ENCODE measurements around the gene SRPK1. TPM values are rescaled to one million over a fixed set of nuclear protein-coding genes. Genes with fewer than 3 reads are reported as not detected.

SRPK1 gene
- total and polyA plus RNA-seq, 2 of the 13 experiments (the other 11 are each of a cell fraction or from before 2014, with no cell fraction given): 56.4 to 142 TPM

DNA sequence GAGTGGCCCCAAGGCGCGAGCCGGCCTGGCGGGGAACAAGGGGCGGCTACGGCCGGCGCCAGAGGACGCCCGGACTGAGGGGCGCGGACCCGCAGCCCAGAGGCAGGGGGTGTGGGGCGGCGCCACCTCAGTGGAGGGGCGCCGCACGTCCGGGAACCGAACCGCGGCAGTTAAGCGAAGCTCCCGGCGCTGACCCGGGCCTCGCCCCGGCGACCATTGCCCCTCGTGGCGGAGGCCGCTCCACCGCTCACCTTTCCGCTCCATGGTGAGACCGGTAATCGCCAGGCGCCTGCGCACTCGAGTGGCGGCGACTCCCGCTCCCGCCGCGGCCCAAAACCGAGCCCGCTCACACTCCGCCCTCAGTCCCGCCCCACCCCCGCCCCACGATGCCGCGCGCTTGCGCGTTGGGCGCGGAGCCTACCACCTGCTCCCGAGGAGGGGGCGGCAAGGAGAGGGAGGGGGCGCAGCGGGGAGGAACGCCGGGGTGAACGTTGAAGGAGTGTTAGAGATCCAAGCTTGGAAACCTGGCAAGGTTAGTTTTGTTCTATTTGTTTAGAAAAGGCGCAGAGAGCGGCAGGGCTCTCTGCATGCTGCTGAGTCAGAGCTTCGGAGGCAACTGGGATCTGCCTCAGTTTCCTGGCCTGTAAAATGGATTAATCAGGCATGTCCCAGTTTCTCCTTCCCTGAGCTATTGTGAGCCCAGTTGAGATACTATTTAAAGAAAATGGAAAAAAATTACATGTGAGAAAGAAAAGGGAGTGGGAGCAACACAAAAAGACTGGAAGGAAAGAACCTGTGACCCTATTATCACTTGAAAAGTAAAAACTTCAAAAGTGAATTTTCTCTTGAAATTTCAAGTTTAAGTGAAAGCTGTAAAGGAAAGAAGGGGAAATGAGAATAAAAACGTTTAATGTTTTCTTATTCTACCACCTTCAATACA lies at the start of gene SRPK1 (continued):
- TF ChIP-seq, protein P1, sequence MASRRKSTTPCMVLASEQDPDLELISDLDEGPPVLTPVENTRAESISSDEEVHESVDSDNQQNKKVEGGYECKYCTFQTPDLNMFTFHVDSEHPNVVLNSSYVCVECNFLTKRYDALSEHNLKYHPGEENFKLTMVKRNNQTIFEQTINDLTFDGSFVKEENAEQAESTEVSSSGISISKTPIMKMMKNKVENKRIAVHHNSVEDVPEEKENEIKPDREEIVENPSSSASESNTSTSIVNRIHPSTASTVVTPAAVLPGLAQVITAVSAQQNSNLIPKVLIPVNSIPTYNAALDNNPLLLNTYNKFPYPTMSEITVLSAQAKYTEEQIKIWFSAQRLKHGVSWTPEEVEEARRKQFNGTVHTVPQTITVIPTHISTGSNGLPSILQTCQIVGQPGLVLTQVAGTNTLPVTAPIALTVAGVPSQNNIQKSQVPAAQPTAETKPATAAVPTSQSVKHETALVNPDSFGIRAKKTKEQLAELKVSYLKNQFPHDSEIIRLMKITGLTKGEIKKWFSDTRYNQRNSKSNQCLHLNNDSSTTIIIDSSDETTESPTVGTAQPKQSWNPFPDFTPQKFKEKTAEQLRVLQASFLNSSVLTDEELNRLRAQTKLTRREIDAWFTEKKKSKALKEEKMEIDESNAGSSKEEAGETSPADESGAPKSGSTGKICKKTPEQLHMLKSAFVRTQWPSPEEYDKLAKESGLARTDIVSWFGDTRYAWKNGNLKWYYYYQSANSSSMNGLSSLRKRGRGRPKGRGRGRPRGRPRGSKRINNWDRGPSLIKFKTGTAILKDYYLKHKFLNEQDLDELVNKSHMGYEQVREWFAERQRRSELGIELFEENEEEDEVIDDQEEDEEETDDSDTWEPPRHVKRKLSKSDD (CRISPR knock-in tag; IDR thresholded peaks at IDR 0.05; ENCODE audit: low read depth): no peak
- no peak for TF ChIP-seq NONO (IDR thresholded peaks at IDR 0.05)
- peak; percentile 89; the same call in 1 of the 2 replicates for TF ChIP-seq NONO (CRISPR knock-in tag; conservative IDR thresholded peaks at IDR 0.05)
- TF ChIP-seq HIVEP1 (CRISPR knock-in tag; IDR thresholded peaks at IDR 0.05): no peak
- no peak for TF ChIP-seq ZNF460 (CRISPR knock-in tag; IDR thresholded peaks at IDR 0.05; ENCODE audit: borderline replicate concordance)
- peak; percentile 37; the same call in 1 of the 2 replicates for TF ChIP-seq ZNF30 (CRISPR knock-in tag; IDR thresholded peaks at IDR 0.05)
- no peak for TF ChIP-seq MATR3 (CRISPR knock-in tag; IDR thresholded peaks at IDR 0.05)
- TF ChIP-seq MXI1 (IDR thresholded peaks at IDR 0.05; ENCODE audit: borderline replicate concordance, low read depth, low read length): peak; percentile 67; the same call in 1 of the 3 replicates
- TF ChIP-seq HDAC6 (IDR thresholded peaks at IDR 0.05; ENCODE audit: low read depth, low read length): no peak
- no peak for TF ChIP-seq PRPF4 (IDR thresholded peaks at IDR 0.05; ENCODE audit: low read depth, low read length, poor library complexity, severe bottlenecking)
- TF ChIP-seq, protein P2, sequence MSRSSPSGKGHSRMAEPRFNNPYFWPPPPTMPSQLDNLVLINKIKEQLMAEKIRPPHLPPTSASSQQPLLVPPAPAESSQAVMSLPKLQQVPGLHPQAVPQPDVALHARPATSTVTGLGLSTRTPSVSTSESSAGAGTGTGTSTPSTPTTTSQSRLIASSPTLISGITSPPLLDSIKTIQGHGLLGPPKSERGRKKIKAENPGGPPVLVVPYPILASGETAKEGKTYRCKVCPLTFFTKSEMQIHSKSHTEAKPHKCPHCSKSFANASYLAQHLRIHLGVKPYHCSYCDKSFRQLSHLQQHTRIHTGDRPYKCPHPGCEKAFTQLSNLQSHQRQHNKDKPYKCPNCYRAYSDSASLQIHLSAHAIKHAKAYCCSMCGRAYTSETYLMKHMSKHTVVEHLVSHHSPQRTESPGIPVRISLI (CRISPR knock-in tag; IDR thresholded peaks at IDR 0.05; ENCODE audit: borderline replicate concordance): no peak; the same call in 1 of the 2 replicates
- TF ChIP-seq ZNF552 (CRISPR knock-in tag; IDR thresholded peaks at IDR 0.05; ENCODE audit: borderline replicate concordance): peak; percentile 99
- TF ChIP-seq MEIS2 (CRISPR knock-in tag; IDR thresholded peaks at IDR 0.05): peak; percentile 83
- no peak for TF ChIP-seq FLYWCH1 (CRISPR knock-in tag; IDR thresholded peaks at IDR 0.05)
- TF ChIP-seq, protein P3, sequence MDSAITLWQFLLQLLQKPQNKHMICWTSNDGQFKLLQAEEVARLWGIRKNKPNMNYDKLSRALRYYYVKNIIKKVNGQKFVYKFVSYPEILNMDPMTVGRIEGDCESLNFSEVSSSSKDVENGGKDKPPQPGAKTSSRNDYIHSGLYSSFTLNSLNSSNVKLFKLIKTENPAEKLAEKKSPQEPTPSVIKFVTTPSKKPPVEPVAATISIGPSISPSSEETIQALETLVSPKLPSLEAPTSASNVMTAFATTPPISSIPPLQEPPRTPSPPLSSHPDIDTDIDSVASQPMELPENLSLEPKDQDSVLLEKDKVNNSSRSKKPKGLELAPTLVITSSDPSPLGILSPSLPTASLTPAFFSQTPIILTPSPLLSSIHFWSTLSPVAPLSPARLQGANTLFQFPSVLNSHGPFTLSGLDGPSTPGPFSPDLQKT (CRISPR knock-in tag; IDR thresholded peaks at IDR 0.05; ENCODE audit: borderline replicate concordance): no peak; the same call in 1 of the 2 replicates
- TF ChIP-seq AGO1 (IDR thresholded peaks at IDR 0.05; ENCODE audit: low read depth, low read length, poor library complexity, severe bottlenecking): peak; percentile 45
- TF ChIP-seq NFE2L1 (CRISPR knock-in tag; IDR thresholded peaks at IDR 0.05; ENCODE audit: borderline replicate concordance): no peak
- TF ChIP-seq ZSCAN21 (CRISPR knock-in tag; IDR thresholded peaks at IDR 0.05; ENCODE audit: borderline replicate concordance): peak; percentile 87; the same call in 1 of the 2 replicates
- peak; percentile 88; the same call in 1 of the 2 replicates for TF ChIP-seq ZNF446 (CRISPR knock-in tag; IDR thresholded peaks at IDR 0.05)
- no peak for TF ChIP-seq RAD51 (IDR thresholded peaks at IDR 0.05; ENCODE audit: borderline replicate concordance)
- 0 out of 2 replicates have a peak, but pooled peaks have one; percentile 25 for TF ChIP-seq CBX5 (CRISPR knock-in tag; IDR thresholded peaks at IDR 0.05; ENCODE audit: borderline replicate concordance)
- no peak for TF ChIP-seq HNF4G (IDR thresholded peaks at IDR 0.05; ENCODE audit: borderline replicate concordance, low read depth, low read length)
- no peak; the same call in 1 of the 2 replicates for TF ChIP-seq HNF4G (CRISPR knock-in tag; IDR thresholded peaks at IDR 0.05; ENCODE audit: borderline replicate concordance, low read depth)
- TF ChIP-seq NR2F2 (IDR thresholded peaks at IDR 0.05; ENCODE audit: borderline replicate concordance, low read depth): no peak; the same call in 1 of the 2 replicates

Measured in HepG2 (cell line).